HepG2 (cell line): ENCODE results near the gene TST.

Source experiments
- AKNA ChIP-seq: sonication (generic); formaldehyde crosslinking; IDR thresholded peaks from 2 replicates; pipeline ENCODE4 v1.4.0; 2020; ENCODE audit warnings: missing genetic modification reagents, borderline replicate concordance
- BRCA1 ChIP-seq: sonication (generic); formaldehyde crosslinking; IDR thresholded peaks from 2 replicates; pipeline ENCODE4 v1.4.0; 2020; ENCODE audit warnings: missing genetic modification reagents
- CHD4 ChIP-seq: fragments of 200-600 bp; sonication (generic); IDR thresholded peaks from 2 replicates; pipeline ENCODE4 v1.7.0; 2017; ENCODE audit warnings: mild to moderate bottlenecking, low read length, borderline replicate concordance
- CTCF ChIP-seq: sonication (generic); formaldehyde crosslinking; IDR thresholded peaks from 2 replicates; pipeline ENCODE4 v1.5.0; 2020; ENCODE audit warnings: mild to moderate bottlenecking, missing genetic modification reagents, moderate library complexity
- HOXA7 ChIP-seq: sonication (generic); formaldehyde crosslinking; IDR thresholded peaks from 2 replicates; pipeline ENCODE4 v1.8.1; 2022; ENCODE audit warnings: mild to moderate bottlenecking, missing genetic modification reagents, moderate library complexity
- IRF2 ChIP-seq: IDR thresholded peaks from 2 replicates; pipeline ENCODE4 v1.6.1; 2018; ENCODE audit warnings: missing genetic modification reagents, missing compliant biosample characterization
- MAX ChIP-seq: IDR thresholded peaks from 2 replicates; pipeline ENCODE4 v1.6.1; 2012; ENCODE audit warnings: inconsistent platforms
- NFE2L1 ChIP-seq: sonication (generic); formaldehyde crosslinking; IDR thresholded peaks from 2 replicates; pipeline ENCODE4 v1.4.0; 2020; ENCODE audit warnings: missing genetic modification reagents, mild to moderate bottlenecking, borderline replicate concordance
- TRIM22 ChIP-seq: fragments of 450-650 bp; IDR thresholded peaks from 2 replicates; pipeline ENCODE4 v1.6.1; 2017
- ZNF280D ChIP-seq: sonication (generic); formaldehyde crosslinking; IDR thresholded peaks from 2 replicates; pipeline ENCODE4 v1.5.1; 2020; ENCODE audit warnings: mild to moderate bottlenecking, missing genetic modification reagents
- ZNF614 ChIP-seq: IDR thresholded peaks from 2 replicates; pipeline ENCODE4 v1.6.1; 2018; ENCODE audit warnings: missing biosample characterization, missing genetic modification reagents, inconsistent platforms, borderline replicate concordance
- ZNF619 ChIP-seq: sonication (generic); formaldehyde crosslinking; IDR thresholded peaks from 2 replicates; pipeline ENCODE4 v1.4.0; 2020; ENCODE audit warnings: mild to moderate bottlenecking, missing genetic modification reagents
- ZSCAN31 ChIP-seq: sonication (generic); formaldehyde crosslinking; IDR thresholded peaks from 2 replicates; pipeline ENCODE4 v1.5.0; 2020; ENCODE audit warnings: low read depth, mild to moderate bottlenecking, missing genetic modification reagents

GRCh38 chr22:37008365-37008764 is 10.9 kb downstream of the TST start:
- TF ChIP-seq ZNF619 (CRISPR knock-in tag): no peak
- TF ChIP-seq HOXA7: no peak
- no peak for TF ChIP-seq MAX
- no peak for TF ChIP-seq TRIM22
- no peak for TF ChIP-seq CHD4
- no peak for TF ChIP-seq ZNF614
- no peak for TF ChIP-seq CTCF (CRISPR knock-in tag)
- no peak for TF ChIP-seq NFE2L1 (CRISPR knock-in tag)
- TF ChIP-seq ZSCAN31 (CRISPR knock-in tag): no peak
- TF ChIP-seq BRCA1 (CRISPR knock-in tag): no peak
- no peak for TF ChIP-seq IRF2 (CRISPR knock-in tag)
- no peak for TF ChIP-seq ZNF280D
- no peak for TF ChIP-seq AKNA (CRISPR knock-in tag)
